Panc1 (cell line): ENCODE results near the gene SEPTIN11.

Experiments
- CTCF ChIP-seq: fragments of 450-650 bp; IDR thresholded peaks from 2 replicates; pipeline ENCODE4 v1.5.1; 2017; ENCODE audit warnings: mild to moderate bottlenecking
- REST ChIP-seq, 2 experiments: IDR thresholded peaks; 2 replicates each; pipeline ENCODE4 v1.6.1; 2011 to 2012; ENCODE audit warnings: low read depth in 2 of 2, control low read depth in 1 of 2, low read length in 1 of 2, mild to moderate bottlenecking in 1 of 2, moderate library complexity in 1 of 2; ENCODE audit not compliant: insufficient read depth in 1 of 2
- SIN3A ChIP-seq: IDR thresholded peaks from 2 replicates; pipeline ENCODE4 v1.6.1; 2012; ENCODE audit warnings: low read depth, mild to moderate bottlenecking, low read length, moderate library complexity, borderline replicate concordance; ENCODE audit not compliant: insufficient read depth

- TF ChIP-seq CTCF = no peak
- no peak for TF ChIP-seq SIN3A
- TF ChIP-seq REST (IDR thresholded peaks at IDR 0.05; ENCODE audit: insufficient read depth in 1 of 2, low read depth in 2 of 2, low read length in 1 of 2) = no peak
Measured at GRCh38 chr4:76954489-76954888, 4.9 kb downstream of the SEPTIN11 start.
